H1 (cell line): ENCODE results near the gene DCP1A. TPM values are rescaled to one million over a fixed set of nuclear protein-coding genes. Genes with fewer than 3 reads are reported as not detected.

ENCODE experiments used
- CTCF ChIA-PET: fragments of 300-600 bp; sonication (Branson Sonifier 250); formaldehyde crosslinking; loops from one replicate; lab custom pipeline; 2021; ENCODE audit not compliant: partially characterized antibody; lab: Charles Lee
- POLR2A ChIA-PET: fragments of 300-600 bp; sonication (Branson Sonifier 250); formaldehyde crosslinking; loops from one replicate; lab custom pipeline; 2021; ENCODE audit warnings: inconsistent platforms; ENCODE audit not compliant: partially characterized antibody; lab: Charles Lee
- DNase-seq, 2 experiments: peaks; one replicate each; pipeline versions ENCODE4 v3.0.0 to v3.0.0-alpha.2; 2010 to 2022; ENCODE audit warnings: low spot score in 2 of 2, low read depth in 1 of 2, mixed read lengths in 1 of 2
- FAIRE-seq: peaks from 2 replicates; lab custom pipeline; 2011; peaks lifted over from hg19 to GRCh38; lab: Jason Lieb, UNC
- H2AFZ ChIP-seq: 2 replicates; pipeline ENCODE4 v1.8.1; 2012; ENCODE audit warnings: low read length, inconsistent platforms
- H2AK5ac ChIP-seq: 2 replicates; pipeline ENCODE4 v1.6.1; 2013; ENCODE audit warnings: low read depth, low read length
- H2BK120ac ChIP-seq: replicated peaks from 2 replicates; pipeline ENCODE3; 2013; ENCODE audit warnings: low read depth, low read length, inconsistent platforms
- H2BK12ac ChIP-seq: 2 replicates; pipeline ENCODE4 v1.6.1; 2013; ENCODE audit warnings: low read depth, low read length
- H2BK15ac ChIP-seq: 2 replicates; pipeline ENCODE4 v1.6.1; 2013; ENCODE audit warnings: low read length
- H2BK20ac ChIP-seq: 2 replicates; pipeline ENCODE4 v1.6.1; 2013; ENCODE audit warnings: low read length
- H2BK5ac ChIP-seq: 2 replicates; pipeline ENCODE4 v1.6.1; 2013; ENCODE audit warnings: low read depth, low read length
- H3K14ac ChIP-seq: 2 replicates; pipeline ENCODE4 v1.6.1; 2013; ENCODE audit warnings: inconsistent platforms; ENCODE audit not compliant: insufficient read length
- H3K18ac ChIP-seq: 2 replicates; pipeline ENCODE4 v1.6.1; 2013; ENCODE audit warnings: low read length; ENCODE audit errors: extremely low read depth
- H3K23ac ChIP-seq: 2 replicates; pipeline ENCODE4 v1.6.1; 2013; ENCODE audit warnings: inconsistent platforms; ENCODE audit not compliant: insufficient read length
- H3K23me2 ChIP-seq: 2 replicates; pipeline ENCODE4 v1.6.1; 2013; ENCODE audit warnings: low read depth, low read length
- H3K27ac ChIP-seq: 2 replicates; pipeline ENCODE4 v1.6.1; 2011; ENCODE audit warnings: low read depth, low read length, inconsistent platforms
- H3K27me3 ChIP-seq, 4 experiments: replicated peaks in 1 of 4; 1 replicate in 1 of 4; 2 replicates in 3 of 4; pipeline versions ENCODE4 v1.6.1 to v1.8.1; 2011 to 2013; ENCODE audit warnings: low read length in 3 of 4, mild to moderate bottlenecking in 3 of 4, inconsistent platforms in 2 of 4, mixed read lengths in 2 of 4, moderate library complexity in 1 of 4; ENCODE audit not compliant: control insufficient read depth in 3 of 4, insufficient read depth in 3 of 4; ENCODE audit errors: extremely low read depth in 1 of 4
- H3K36me3 ChIP-seq, 4 experiments: 2 replicates each; pipeline versions ENCODE4 v1.6.1 to v1.8.1; 2011 to 2013; ENCODE audit warnings: mild to moderate bottlenecking in 4 of 4, low read length in 3 of 4, moderate library complexity in 2 of 4, control low read depth in 1 of 4, inconsistent platforms in 1 of 4; ENCODE audit not compliant: insufficient read depth in 4 of 4, control insufficient read depth in 2 of 4
- H3K4ac ChIP-seq: replicated peaks from 2 replicates; pipeline ENCODE3; 2013; ENCODE audit warnings: low read length, low read depth, mixed read lengths, inconsistent platforms; ENCODE audit not compliant: insufficient read length
- H3K4me1 ChIP-seq, 4 experiments: replicated peaks in 1 of 4; 1 replicate in 1 of 4; 2 replicates in 3 of 4; pipeline versions ENCODE4 v1.6.1 to v1.8.1; 2011 to 2013; ENCODE audit warnings: low read length in 3 of 4, inconsistent platforms in 2 of 4, mixed read lengths in 1 of 4; ENCODE audit not compliant: insufficient read depth in 4 of 4, control insufficient read depth in 3 of 4
- H3K4me2 ChIP-seq, 2 experiments: 2 replicates each; pipeline versions ENCODE4 v1.6.1 to v1.8.1; 2011 to 2013; ENCODE audit warnings: low read depth in 2 of 2, low read length in 2 of 2, control low read depth in 1 of 2, inconsistent platforms in 1 of 2, mild to moderate bottlenecking in 1 of 2; ENCODE audit not compliant: insufficient read depth in 1 of 2
- H3K4me3 ChIP-seq, 4 experiments: fragments of 200-600, 300-600 bp in 1 of 4; sonication (generic), shearing (Covaris generic), sonication (Bioruptor Twin) in 1 of 4; 2 replicates each; pipeline versions ENCODE4 v1.5.1 to v1.8.1; 2011 to 2016; ENCODE audit warnings: low read length in 4 of 4, low read depth in 3 of 4, control low read depth in 2 of 4, inconsistent platforms in 2 of 4, mild to moderate bottlenecking in 2 of 4, mixed read lengths in 1 of 4, moderate library complexity in 1 of 4; ENCODE audit not compliant: insufficient read depth in 2 of 4; ENCODE audit errors: extremely low read depth in 1 of 4
- H3K56ac ChIP-seq: replicated peaks from 2 replicates; pipeline ENCODE3; 2013; ENCODE audit warnings: low read depth, mild to moderate bottlenecking, mixed read lengths, low read length, inconsistent platforms; ENCODE audit not compliant: insufficient read length
- H3K79me1 ChIP-seq: 2 replicates; pipeline ENCODE4 v1.6.1; 2013; ENCODE audit warnings: low read depth, low read length, control low read depth
- H3K79me2 ChIP-seq, 2 experiments: 2 replicates each; pipeline versions ENCODE4 v1.6.1 to v1.8.1; 2012 to 2013; ENCODE audit warnings: low read length in 2 of 2, mild to moderate bottlenecking in 2 of 2, inconsistent platforms in 1 of 2; ENCODE audit not compliant: insufficient read depth in 2 of 2, control insufficient read depth in 1 of 2
- H3K9ac ChIP-seq, 4 experiments: replicated peaks in 1 of 4; 1 replicate in 1 of 4; 2 replicates in 3 of 4; pipeline versions ENCODE4 v1.6.1 to v1.8.1; 2011 to 2013; ENCODE audit warnings: low read depth in 3 of 4, low read length in 3 of 4, control low read depth in 2 of 4, mild to moderate bottlenecking in 2 of 4, moderate library complexity in 2 of 4, inconsistent platforms in 1 of 4; ENCODE audit errors: extremely low read depth in 1 of 4
- H3K9me3 ChIP-seq, 2 experiments: 2 replicates each; pipeline versions ENCODE4 v1.6.1 to v1.8.1; 2012 to 2013; ENCODE audit warnings: mild to moderate bottlenecking in 2 of 2, moderate library complexity in 2 of 2, control low read depth in 1 of 2, inconsistent platforms in 1 of 2, low read depth in 1 of 2, low read length in 1 of 2, mixed read lengths in 1 of 2; ENCODE audit not compliant: insufficient read depth in 2 of 2
- H4K20me1 ChIP-seq, 2 experiments: replicated peaks in 1 of 2; 2 replicates each; pipeline versions ENCODE3 to v1.8.1; 2011 to 2013; ENCODE audit warnings: inconsistent platforms in 2 of 2, low read length in 2 of 2, mild to moderate bottlenecking in 1 of 2; ENCODE audit not compliant: insufficient read depth in 2 of 2, control insufficient read depth in 1 of 2
- H4K5ac ChIP-seq: 2 replicates; pipeline ENCODE4 v1.6.1; 2013; ENCODE audit warnings: low read length, low read depth, mixed read lengths, inconsistent platforms; ENCODE audit not compliant: insufficient read length
- H4K8ac ChIP-seq: 2 replicates; pipeline ENCODE4 v1.8.0; 2013; ENCODE audit warnings: mild to moderate bottlenecking, moderate library complexity, low read length, inconsistent platforms; ENCODE audit not compliant: insufficient read depth; ENCODE audit errors: extremely low read depth
- H4K91ac ChIP-seq: replicated peaks from 2 replicates; pipeline ENCODE3; 2013; ENCODE audit warnings: low read length, mixed read lengths, inconsistent platforms; ENCODE audit not compliant: insufficient read length
- KDM5A ChIP-seq: fragments of 200-600 bp; IDR thresholded peaks from 2 replicates; pipeline ENCODE4 v1.7.1; 2012; ENCODE audit warnings: mild to moderate bottlenecking, low read length, inconsistent platforms, mixed read lengths
- SIN3A ChIP-seq, 2 experiments: IDR thresholded peaks in 1 of 2; conservative IDR thresholded peaks in 1 of 2; 2 replicates each; pipeline ENCODE4 v1.6.1; 2011 to 2012; ENCODE audit warnings: low read length in 2 of 2, improper control_type of control experiment in 1 of 2, low read depth in 1 of 2, mild to moderate bottlenecking in 1 of 2
- TEAD4 ChIP-seq: IDR thresholded peaks from 2 replicates; pipeline ENCODE4 v1.6.1; 2012; ENCODE audit warnings: low read depth, low read length, inconsistent platforms, mixed read lengths
- WGBS, 2 experiments: shearing (Covaris generic) in 1 of 2; methylation state at CpG; one replicate each; pipeline versions ENCODE4 v1.1.6 to v1.1.7; 2013 to 2015; ENCODE audit warnings: low lambda C conversion rate in 2 of 2, mixed read lengths in 2 of 2, inconsistent platforms in 1 of 2, low coverage in 1 of 2, missing lambda C conversion rate in 1 of 2; ENCODE audit not compliant: insufficient replicate concordance in 2 of 2, insufficient coverage in 1 of 2, insufficient read length in 1 of 2; ENCODE audit errors: extremely low coverage in 1 of 2, missing lambda C conversion rate in 1 of 2; 5-methylcytosine and 5-hydroxymethylcytosine counted together
- polyA plus RNA-seq, 7 experiments: library from polyadenylated mRNA; depleted of rRNA in 3 of 7; stranded (reverse) in 5 of 7; unstranded in 2 of 7; fragments of >200 nt in 5 of 7; fragments of 200-250 nt in 2 of 7; gene quantifications; 1 replicate in 5 of 7; 2 replicates in 1 of 7; 4 replicates in 1 of 7; pipeline versions ENCODE4 v1.2.1 to v1.2.3, GENCODE V29; 2011 to 2013; ENCODE audit warnings: missing spikeins in 2 of 7, mixed read lengths in 2 of 7
- total RNA-seq: library from RNA; stranded (reverse); fragmentation: NEBNext Ultra II Directional; extraction: Animal tissue kit (Norgen Biotek cat#: 25700); gene quantifications from 2 replicates; pipeline ENCODE4 v1.2.1, GENCODE V29; 2021

The DCP1A gene
- total and polyA plus RNA-seq, 2 of the 8 experiments (the other 6 are each of a cell fraction or from before 2014, with no cell fraction given), result 13.2 to 15.9 TPM

DNA sequence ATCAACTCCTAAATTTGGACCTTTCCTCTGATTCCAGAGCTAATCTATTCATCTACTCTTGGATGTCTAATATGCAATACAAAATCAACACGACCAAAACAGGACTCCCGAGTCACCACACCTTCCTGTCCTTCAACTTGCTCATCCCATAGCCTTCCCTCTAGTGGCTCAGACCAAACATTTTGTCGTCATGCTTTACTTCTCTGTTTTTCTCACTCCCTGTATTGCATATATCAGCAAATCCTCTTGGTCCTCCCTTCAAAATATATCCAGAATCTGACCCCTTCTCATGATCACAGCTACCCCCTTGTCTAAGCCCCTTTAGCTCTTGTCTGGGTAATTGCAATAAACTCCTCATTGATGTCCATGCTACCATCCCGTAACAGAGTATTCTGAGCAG is 30.5 kb upstream of the DCP1A start:
- Histone ChIP-seq H3K36me3 (no peaks in the 10 kb centered on the region), H4K5ac (no peak overlapping the region), H3K56ac (no peak overlapping the region), H3K79me1 (no peaks in the 10 kb centered on the region), H2AFZ (no peak overlapping the region), H2BK5ac (no peak overlapping the region), H2AK5ac (no peak overlapping the region), H3K18ac (no peak overlapping the region), H3K4ac (no peak overlapping the region), H3K4me3 (no peak overlapping the region), H3K9me3 (no peaks in the 10 kb centered on the region), H3K9ac (no peak overlapping the region), H2BK120ac (no peak overlapping the region), H2BK20ac (no peak overlapping the region), H3K14ac (no peak overlapping the region), H2BK12ac (no peak overlapping the region), H4K20me1 (no peaks in the 10 kb centered on the region), H4K8ac (no peak overlapping the region), H2BK15ac (no peak overlapping the region), H4K91ac (no peak overlapping the region)
- no peak for FAIRE-seq
- POLR2A ChIA-PET, result no interaction called here
- TF ChIP-seq SIN3A (conservative IDR thresholded peaks at IDR 0.05 in 1 of 2, IDR thresholded peaks at IDR 0.05 in 1 of 2; ENCODE audit: low read depth in 1 of 2, low read length in 2 of 2), result no peak
- TF ChIP-seq TEAD4, result no peak
- no peak for TF ChIP-seq KDM5A
- TF ChIP-seq, all 59 proteins: peak for 0
- 88% methylated on average over 4 of the region's 4 CpGs; no CpG with 5 or more reads in 1 of the 2 experiments for WGBS, 2 experiments
- H3K4me1 ChIP-seq, result no peaks in the 10 kb centered on the region
- no peak for DNase-seq
- H3K4me2 ChIP-seq, result no peak overlapping the region
- H3K23ac ChIP-seq, result no peak overlapping the region
- H3K27me3 ChIP-seq, result no peaks in the 10 kb centered on the region
- CTCF ChIA-PET, result interaction anchor here (0.6 to 7.2 kb wide), 15 partner anchors 13 to 485 kb away, joined by 3 to 68 read pairs (median 4); no protein-coding TSS in a partner anchor
- H3K79me2 ChIP-seq, result no peaks in the 10 kb centered on the region
- H3K27ac ChIP-seq, result no peak overlapping the region
- no peaks in the 10 kb centered on the region for H3K23me2 ChIP-seq
